Keratinocyte (primary cell): Measurements from ENCODE around the gene MAP4K1. TPM values are rescaled to one million over a fixed set of nuclear protein-coding genes. Genes with fewer than 3 reads are reported as not detected.
"Not testable (repeated sequence)": the region's sequence is repeated elsewhere in the genome, so short reads cannot be mapped to it uniquely, and the experiment has no call there.

ENCODE experiments used
- DNase-seq: peaks from one replicate; pipeline ENCODE4 v3.0.0-alpha.2; 2011; ENCODE audit warnings: low read depth, missing footprints, low spot score
- FAIRE-seq: peaks from 2 replicates; lab custom pipeline; 2011; peaks lifted over from hg19 to GRCh38; lab: Jason Lieb, UNC
- H2AFZ ChIP-seq: 2 replicates; pipeline ENCODE4 v1.6.0; 2012; ENCODE audit warnings: low read length, control low read depth, inconsistent platforms; ENCODE audit not compliant: control insufficient read depth
- H3K27ac ChIP-seq: 2 replicates; pipeline ENCODE4 v1.5.1; 2011; ENCODE audit warnings: low read length; ENCODE audit not compliant: control insufficient read depth, insufficient read depth
- H3K27me3 ChIP-seq: 3 replicates; pipeline ENCODE4 v1.6.0; 2011; ENCODE audit warnings: low read length; ENCODE audit not compliant: control insufficient read depth, insufficient read depth; ENCODE audit errors: extremely low read depth
- H3K36me3 ChIP-seq, 2 experiments: 2 replicates in 1 of 2; 3 replicates in 1 of 2; pipeline ENCODE4 v1.5.1; 2011; ENCODE audit warnings: low read length in 2 of 2, mild to moderate bottlenecking in 1 of 2; ENCODE audit not compliant: control insufficient read depth in 2 of 2, insufficient read depth in 2 of 2; ENCODE audit errors: extremely low read depth in 1 of 2
- H3K4me1 ChIP-seq: 3 replicates; pipeline ENCODE4 v1.5.1; 2011; ENCODE audit warnings: low read length; ENCODE audit not compliant: control insufficient read depth, insufficient read depth; ENCODE audit errors: extremely low read depth
- H3K4me2 ChIP-seq: 3 replicates; pipeline ENCODE4 v1.6.0; 2011; ENCODE audit warnings: low read depth, low read length; ENCODE audit not compliant: control insufficient read depth, insufficient read depth; ENCODE audit errors: extremely low read depth
- H3K4me3 ChIP-seq, 3 experiments: fragments of 200-600 bp in 1 of 3; sonication (generic) in 1 of 3; 2 replicates in 2 of 3; 3 replicates in 1 of 3; pipeline ENCODE4 v1.5.1; 2011 to 2016; ENCODE audit warnings: low read length in 3 of 3, mild to moderate bottlenecking in 3 of 3, control low read depth in 2 of 3, inconsistent platforms in 1 of 3, low read depth in 1 of 3, mixed read lengths in 1 of 3, mixed run types in 1 of 3, moderate library complexity in 1 of 3; ENCODE audit not compliant: control insufficient read depth in 2 of 3, insufficient read depth in 2 of 3; ENCODE audit errors: extremely low read depth in 1 of 3
- H3K79me2 ChIP-seq: 2 replicates; pipeline ENCODE4 v1.6.0; 2012; ENCODE audit warnings: low read length; ENCODE audit not compliant: control insufficient read depth, insufficient read depth
- H3K9ac ChIP-seq: 3 replicates; pipeline ENCODE4 v1.6.0; 2011; ENCODE audit warnings: low read length; ENCODE audit not compliant: control insufficient read depth, insufficient read depth; ENCODE audit errors: extremely low read depth
- H3K9me1 ChIP-seq: 3 replicates; pipeline ENCODE4 v1.6.0; 2011; ENCODE audit warnings: low read length; ENCODE audit not compliant: control insufficient read depth, insufficient read depth; ENCODE audit errors: extremely low read depth
- H3K9me3 ChIP-seq: 2 replicates; pipeline ENCODE4 v1.5.1; 2012; ENCODE audit warnings: low read depth, low read length; ENCODE audit not compliant: control insufficient read depth
- H4K20me1 ChIP-seq: 3 replicates; pipeline ENCODE4 v1.6.0; 2011; ENCODE audit warnings: low read length; ENCODE audit not compliant: control insufficient read depth, insufficient read depth; ENCODE audit errors: extremely low read depth
- CTCF ChIP-seq, 3 experiments: IDR thresholded peaks in 1 of 3; conservative IDR thresholded peaks in 1 of 3; optimal IDR thresholded peaks in 1 of 3; 2 replicates in 2 of 3; 3 replicates in 1 of 3; pipeline versions ENCODE3 to v1.5.1; 2011; ENCODE audit warnings: low read length in 3 of 3, mild to moderate bottlenecking in 3 of 3, moderate library complexity in 2 of 3, control low read depth in 1 of 3, inconsistent platforms in 1 of 3; ENCODE audit not compliant: insufficient read depth in 2 of 3; ENCODE audit errors: extremely low read depth in 1 of 3
- EZH2 ChIP-seq: IDR thresholded peaks from one replicate; pipeline ENCODE4 v1.6.1; 2012; ENCODE audit warnings: inconsistent platforms, mild to moderate bottlenecking, low read length, moderate library complexity
- dilution Hi-C: fragments of 300-500 bp; cut with MboI; formaldehyde crosslinking; loops from one replicate; pipeline ENCODE4 v1.7.0; 2020; ENCODE audit warnings: low sequenced_read_pairs; ENCODE audit not compliant: extremely low pct_ligation_motif_present
- polyA plus RNA-seq, 5 experiments: library from polyadenylated mRNA; depleted of rRNA in 3 of 5; stranded (reverse) in 3 of 5; stranded (forward) in 1 of 5; unstranded in 1 of 5; fragments of >200 nt; gene quantifications; 1 replicate in 1 of 5; 2 replicates in 3 of 5; 3 replicates in 1 of 5; pipeline versions ENCODE4 v1.2.1 to v1.2.3, GENCODE V29; 2011 to 2012; ENCODE audit warnings: missing spikeins in 2 of 5, low read depth in 1 of 5, low replicate concordance in 1 of 5

Gene MAP4K1
- polyA plus RNA-seq, 1 donor (not counting 4 experiments of a cell fraction or from before 2014, with no cell fraction given) = 0.25 TPM

- Histone ChIP-seq H3K9ac (no peak overlapping the region), H3K36me3 (no peaks in the 10 kb centered on the region), H3K9me3 (no peaks in the 10 kb centered on the region), H3K27ac (no peak overlapping the region), H3K9me1 (no peaks in the 10 kb centered on the region), H3K27me3 (no peaks in the 10 kb centered on the region), H3K4me1 (peaks cover 6% of the 10 kb centered on the region), H4K20me1 (no peaks in the 10 kb centered on the region), H3K4me2 (no peak overlapping the region), H3K79me2 (peaks cover 3% of the 10 kb centered on the region), H2AFZ (no peak overlapping the region), H3K4me3 (no peak overlapping the region)
- DNase-seq (no peak), FAIRE-seq (no peak)
- dilution Hi-C loops = no loop called here
- TF ChIP-seq EZH2 = no peak
- TF ChIP-seq CTCF (optimal IDR thresholded peaks at IDR 0.05 in 1 of 3, IDR thresholded peaks at IDR 0.05 in 1 of 3, conservative IDR thresholded peaks at IDR 0.05 in 1 of 3; ENCODE audit: extremely low read depth in 1 of 3, insufficient read depth in 2 of 3, low read length in 3 of 3) = no peak
Observed at GRCh38 chr19:38614289-38614688, 3.5 kb downstream of the MAP4K1 start.

GRCh38 chr19:38606131-38606530 lies 11.6 kb downstream of the MAP4K1 start:
- Histone ChIP-seq H2AFZ (no peak overlapping the region), H3K9me3 (no peaks in the 10 kb centered on the region)
- no peak for TF ChIP-seq CTCF (optimal IDR thresholded peaks at IDR 0.05 in 1 of 3, IDR thresholded peaks at IDR 0.05 in 1 of 3, conservative IDR thresholded peaks at IDR 0.05 in 1 of 3; ENCODE audit: extremely low read depth in 1 of 3, insufficient read depth in 2 of 3, low read length in 3 of 3)
- TF ChIP-seq EZH2 = no peak

DNA sequence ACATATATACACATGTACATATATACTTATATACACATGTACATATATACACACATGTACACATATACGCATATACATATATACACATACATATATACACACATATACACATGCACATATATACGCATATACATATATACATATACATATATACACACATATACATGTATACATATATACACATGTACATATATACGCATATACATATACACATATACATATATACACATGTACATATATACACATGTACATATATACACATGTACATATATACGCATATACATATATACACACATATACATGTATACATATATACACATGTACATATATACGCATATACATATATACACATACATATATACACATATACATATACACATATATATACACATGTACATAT lies 14.9 kb downstream of the MAP4K1 start:
- dilution Hi-C loops, H3K9me3 ChIP-seq, H3K9me1 ChIP-seq, H3K79me2 ChIP-seq, H3K4me3 ChIP-seq, DNase-seq, H3K9ac ChIP-seq, H3K36me3 ChIP-seq, H3K4me2 ChIP-seq, FAIRE-seq, H3K4me1 ChIP-seq, H3K27ac ChIP-seq, H3K27me3 ChIP-seq, H4K20me1 ChIP-seq, H2AFZ ChIP-seq: not testable (repeated sequence)

More at GRCh38 chr19:38606131-38606530, 11.6 kb downstream of the MAP4K1 start:
- no peak overlapping the region for H3K4me3 ChIP-seq
- FAIRE-seq (no peak), DNase-seq (no peak)
- no peak overlapping the region for H3K4me2 ChIP-seq
- H3K79me2 ChIP-seq = no peaks in the 10 kb centered on the region
- H3K4me1 ChIP-seq = no peaks in the 10 kb centered on the region
- dilution Hi-C loops = no loop called here
- no peak overlapping the region for H3K27ac ChIP-seq
- no peaks in the 10 kb centered on the region for H3K27me3 ChIP-seq
- H3K36me3 ChIP-seq = no peaks in the 10 kb centered on the region
- H3K9ac ChIP-seq = no peak overlapping the region
- no peaks in the 10 kb centered on the region for H4K20me1 ChIP-seq
- H3K9me1 ChIP-seq = no peaks in the 10 kb centered on the region
